ENCODE data around the gene DENND1A.

Gene DENND1A

DNA sequence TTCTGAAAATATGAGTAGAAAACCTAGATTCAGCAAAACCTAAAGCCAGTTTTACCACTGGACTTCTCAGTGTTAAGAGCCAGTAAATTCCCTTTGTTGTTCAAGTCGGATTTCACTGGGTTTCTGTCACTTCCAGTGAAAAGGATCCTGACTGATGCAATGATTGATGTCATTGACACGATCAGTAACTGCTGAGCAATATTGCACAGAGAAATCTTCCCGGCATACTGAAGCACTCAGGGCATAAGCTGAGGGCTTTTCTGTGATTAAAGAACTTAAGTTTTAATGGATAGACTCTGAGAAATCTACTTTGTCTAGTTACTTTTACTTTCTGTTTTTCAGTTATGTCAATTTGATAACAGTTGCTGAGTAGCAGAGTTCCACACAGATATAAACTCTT, 61.9 kb downstream of the DENND1A start:
- no peak for DNase-seq (ENCODE audit: extremely low spot score)
- POLR2A ChIA-PET, result no interaction called here
- CTCF ChIA-PET, result interaction anchor here (1.0 to 2.2 kb wide), 2 partner anchors 11 to 19 kb away, joined by 3 to 6 read pairs; no protein-coding TSS in a partner anchor
- TF ChIP-seq, protein P1, sequence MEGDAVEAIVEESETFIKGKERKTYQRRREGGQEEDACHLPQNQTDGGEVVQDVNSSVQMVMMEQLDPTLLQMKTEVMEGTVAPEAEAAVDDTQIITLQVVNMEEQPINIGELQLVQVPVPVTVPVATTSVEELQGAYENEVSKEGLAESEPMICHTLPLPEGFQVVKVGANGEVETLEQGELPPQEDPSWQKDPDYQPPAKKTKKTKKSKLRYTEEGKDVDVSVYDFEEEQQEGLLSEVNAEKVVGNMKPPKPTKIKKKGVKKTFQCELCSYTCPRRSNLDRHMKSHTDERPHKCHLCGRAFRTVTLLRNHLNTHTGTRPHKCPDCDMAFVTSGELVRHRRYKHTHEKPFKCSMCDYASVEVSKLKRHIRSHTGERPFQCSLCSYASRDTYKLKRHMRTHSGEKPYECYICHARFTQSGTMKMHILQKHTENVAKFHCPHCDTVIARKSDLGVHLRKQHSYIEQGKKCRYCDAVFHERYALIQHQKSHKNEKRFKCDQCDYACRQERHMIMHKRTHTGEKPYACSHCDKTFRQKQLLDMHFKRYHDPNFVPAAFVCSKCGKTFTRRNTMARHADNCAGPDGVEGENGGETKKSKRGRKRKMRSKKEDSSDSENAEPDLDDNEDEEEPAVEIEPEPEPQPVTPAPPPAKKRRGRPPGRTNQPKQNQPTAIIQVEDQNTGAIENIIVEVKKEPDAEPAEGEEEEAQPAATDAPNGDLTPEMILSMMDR (IDR thresholded peaks at IDR 0.05; ENCODE audit: control extremely low read depth, extremely low read depth, low read depth, missing control alignments), result no peak

DNA sequence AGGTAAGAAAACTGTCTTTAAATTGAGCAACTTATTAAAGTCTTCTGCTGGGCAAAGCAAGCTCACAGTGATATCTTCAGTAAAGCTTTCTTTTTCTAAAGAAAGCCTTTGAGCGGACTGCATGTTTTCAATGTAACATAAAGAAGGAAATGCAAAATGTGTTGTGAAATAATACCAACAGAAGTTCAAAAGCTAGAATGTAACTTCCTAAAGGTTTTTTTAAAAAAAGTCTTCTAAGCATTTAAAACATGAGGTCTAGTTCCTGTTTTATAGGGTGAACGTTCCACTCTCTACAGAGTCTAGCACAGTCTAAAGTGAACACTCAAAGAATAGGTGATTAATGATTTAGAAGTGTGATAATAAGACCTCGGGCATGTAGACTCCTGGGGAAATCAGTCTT, 62.9 kb downstream of the DENND1A start:
- CTCF ChIA-PET, result interaction anchor here (1.0 to 2.2 kb wide), 3 partner anchors 12 to 64 kb away, joined by 3 to 6 read pairs (median 5); no protein-coding TSS in a partner anchor
- no peak for DNase-seq (ENCODE audit: extremely low spot score)

DNA sequence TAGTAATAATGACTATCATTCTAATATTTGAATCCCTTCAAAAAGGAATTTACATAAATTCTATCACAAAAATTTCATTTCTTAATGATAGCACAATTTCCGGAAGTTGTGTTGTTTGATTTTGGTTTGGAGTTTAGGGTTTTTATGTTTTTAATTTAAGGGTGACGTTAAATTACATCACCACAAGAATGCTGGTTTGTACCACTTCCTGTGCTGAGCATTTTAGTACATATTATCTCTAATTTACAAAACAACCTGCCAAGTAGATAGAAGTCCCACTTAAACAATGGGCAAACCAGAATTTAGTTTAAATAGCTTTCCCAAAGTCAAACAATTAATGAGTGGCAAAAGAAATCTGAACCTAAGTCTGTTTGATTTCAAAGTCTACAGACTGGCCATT, 63.4 kb downstream of the DENND1A start:
- CTCF ChIA-PET, result interaction anchor here (1.6 to 2.2 kb wide), 2 partner anchors 13 to 63 kb away, joined by 5 to 6 read pairs; no protein-coding TSS in a partner anchor
- TF ChIP-seq, protein P1 (IDR thresholded peaks at IDR 0.05; ENCODE audit: control extremely low read depth, extremely low read depth, low read depth, missing control alignments), result no peak
- DNase-seq (ENCODE audit: extremely low spot score), result no peak
- POLR2A ChIA-PET, result no interaction called here

More for the DNA sequence above, 62.9 kb downstream of the DENND1A start:
- POLR2A ChIA-PET, result no interaction called here
- TF ChIP-seq, protein P1 (IDR thresholded peaks at IDR 0.05; ENCODE audit: control extremely low read depth, extremely low read depth, low read depth, missing control alignments), result no peak

DNA sequence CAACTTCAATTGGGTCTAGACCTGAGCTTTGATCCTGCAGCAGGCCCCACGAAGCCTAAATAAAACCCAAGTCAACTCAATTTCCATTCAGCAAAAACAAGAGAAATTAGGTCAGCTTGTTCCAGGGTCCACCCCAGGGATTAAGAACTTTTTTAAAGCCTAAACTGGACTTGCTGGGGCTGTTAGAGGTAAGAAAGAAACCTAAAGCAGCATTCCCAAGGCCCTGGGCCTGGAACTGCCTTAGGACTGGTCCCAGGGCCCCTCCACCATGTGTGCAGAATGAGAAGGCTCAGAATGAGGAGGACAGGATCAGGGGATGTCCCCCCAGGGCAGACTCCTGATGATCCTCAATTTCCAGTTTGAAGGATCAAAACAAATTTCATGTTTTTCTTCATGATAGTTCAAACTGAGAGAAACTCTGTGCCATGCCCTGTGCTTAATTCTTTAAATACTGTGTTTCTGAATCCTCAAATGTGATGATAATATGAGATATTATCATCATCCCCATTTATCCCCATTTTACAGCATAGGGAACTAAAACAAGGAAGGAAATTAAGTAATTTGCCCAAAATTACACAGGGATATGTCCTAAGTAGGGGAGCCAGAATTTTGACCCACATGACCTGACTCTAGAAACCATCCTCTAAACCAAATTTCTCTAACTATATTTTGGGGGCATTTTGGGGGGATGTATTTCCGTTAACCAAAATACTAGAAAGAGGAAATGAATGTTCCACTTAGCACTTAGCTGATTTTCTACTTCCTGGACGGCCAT, 64.5 kb downstream of the DENND1A start:
- ChIA-PET POLR2A (no interaction called here), CTCF (no interaction called here)
- TF ChIP-seq, protein P1 (IDR thresholded peaks at IDR 0.05; ENCODE audit: control extremely low read depth, extremely low read depth, low read depth, missing control alignments), result no peak
- DNase-seq (ENCODE audit: extremely low spot score), result no peak

DNA sequence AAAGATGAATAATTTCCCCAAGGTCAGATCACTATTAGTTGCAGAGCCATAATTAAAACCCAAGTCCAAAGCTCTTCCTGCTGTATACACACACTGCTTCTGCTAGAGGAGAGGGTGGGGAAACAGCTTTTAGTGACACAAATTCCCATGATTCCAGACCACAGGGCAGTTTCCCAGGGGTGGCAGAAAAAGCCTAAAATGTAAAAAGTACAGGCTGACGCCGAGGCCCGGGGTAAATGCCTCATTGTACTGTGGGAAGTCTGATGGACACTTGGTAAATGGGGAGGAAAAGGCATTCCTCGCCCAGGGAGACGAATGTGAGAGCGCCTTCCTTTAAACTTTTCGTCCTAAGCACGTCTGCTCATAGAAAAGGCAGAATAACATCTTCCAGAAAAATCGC, 65.7 kb downstream of the DENND1A start:
- no peak for DNase-seq (ENCODE audit: extremely low spot score)
- ChIA-PET POLR2A (no interaction called here), CTCF (interaction anchor here (0.9 to 1.3 kb wide), 2 partner anchors 18 to 24 kb away, joined by 3 to 4 read pairs; no protein-coding TSS in a partner anchor)
- TF ChIP-seq, protein P1 (IDR thresholded peaks at IDR 0.05; ENCODE audit: control extremely low read depth, extremely low read depth, low read depth, missing control alignments), result no peak

DNA sequence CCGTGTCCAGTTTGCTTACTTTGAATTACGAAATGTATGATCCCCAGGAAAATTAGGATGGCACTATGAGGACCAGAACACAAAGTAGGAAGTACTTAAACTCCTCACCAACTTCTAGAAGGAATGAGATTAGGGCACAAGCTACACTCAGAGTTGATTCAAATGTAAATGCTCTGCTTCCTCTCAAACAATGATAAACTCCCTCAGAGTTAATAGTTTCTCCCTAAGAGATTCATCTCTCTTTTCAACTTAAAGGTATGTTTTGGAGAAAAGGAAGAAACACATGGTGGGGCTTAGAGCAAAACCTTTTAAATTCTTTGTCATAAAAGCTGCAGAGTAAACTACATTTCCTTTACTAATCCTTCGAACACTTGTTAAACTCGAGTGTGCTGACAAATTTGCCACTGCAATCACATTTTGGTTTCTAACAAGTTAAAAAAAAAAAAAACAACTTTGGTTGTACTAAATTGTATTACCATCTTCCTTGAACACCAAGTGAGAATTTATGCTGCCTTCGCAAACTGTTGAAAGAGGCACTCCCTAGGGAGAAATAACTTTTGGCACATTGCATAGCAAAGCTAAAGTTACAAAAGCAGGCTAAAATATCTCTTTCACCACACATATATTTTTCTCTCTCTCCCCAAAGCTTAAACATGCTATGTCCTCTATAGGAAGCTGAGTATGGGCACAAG, 66.6 kb downstream of the DENND1A start:
- TF ChIP-seq, protein P1 (IDR thresholded peaks at IDR 0.05; ENCODE audit: control extremely low read depth, extremely low read depth, low read depth, missing control alignments), result no peak
- no peak for DNase-seq (ENCODE audit: extremely low spot score)
- ChIA-PET POLR2A (no interaction called here), CTCF (interaction anchor here (0.9 to 2.4 kb wide), 4 partner anchors 7 to 23 kb away, joined by 3 to 10 read pairs (median 4); no protein-coding TSS in a partner anchor)

Data from GM10248 (cell line).